Right cardiac atrium (tissue), 5 donors: ENCODE measurements around the gene RBBP8NL. TPM values are rescaled to one million over a fixed set of nuclear protein-coding genes. Genes with fewer than 3 reads are reported as not detected.
"Not testable (repeated sequence)": the region's sequence is repeated elsewhere in the genome, so short reads cannot be mapped to it uniquely, and the experiment has no call there.

Experiments used
- ATAC-seq, 2 donors: fragments of 200-7000 bp; cut with Tn5 transposase; one replicate each; pipeline versions ENCODE4 v1.8.0 to v1.9.1; 2020; ENCODE audit warnings: moderate library complexity in 2 of 2, mild to moderate bottlenecking in 1 of 2
- DNase-seq, 3 donors: peaks; one replicate each; pipeline ENCODE4 v3.0.0-alpha.2; 2020
- H3K27ac ChIP-seq: one replicate; pipeline ENCODE4 v1.5.1; 2013; ENCODE audit warnings: mild to moderate bottlenecking, low read length, control low read depth, moderate library complexity
- H3K27me3 ChIP-seq: one replicate; pipeline ENCODE4 v1.6.1; 2013; ENCODE audit not compliant: control insufficient read depth, insufficient read depth
- H3K4me1 ChIP-seq: one replicate; pipeline ENCODE4 v1.6.1; 2013; ENCODE audit warnings: low read length; ENCODE audit not compliant: control insufficient read depth, insufficient read depth
- H3K4me3 ChIP-seq: one replicate; pipeline ENCODE4 v1.5.1; 2013; ENCODE audit warnings: low read length, control low read depth
- H3K9me3 ChIP-seq: one replicate; pipeline ENCODE4 v1.6.1; 2013; ENCODE audit warnings: low read length; ENCODE audit not compliant: control insufficient read depth
- WGBS: extraction: QIAGEN DNeasy Blood & Tissue Kit; methylation state at CpG from one replicate; pipeline ENCODE4 v1.1.7; 2013; 5-methylcytosine and 5-hydroxymethylcytosine counted together
- intact Hi-C, 4 donors: fragments of 100-400 bp; cut with DNase I; formaldehyde crosslinking; loops; one replicate each; pipeline versions ENCODE4 v1.11.0 to v1.14.0; 2022 to 2023
- polyA plus RNA-seq: library from polyadenylated mRNA; stranded (reverse); fragments of 200-250 nt; gene quantifications from one replicate; pipeline ENCODE4 v1.2.3, GENCODE V29; 2013
- total RNA-seq, 4 donors: library from RNA; stranded (reverse); fragmentation: NEBNext Ultra II Directional; extraction: Animal tissue kit (Norgen Biotek cat#: 25700); gene quantifications; one replicate each; pipeline ENCODE4 v1.2.1, GENCODE V29; 2021
- donor health status: healthy with polysubstance abuse.
- donor health status: DM: no; HTN: yes; CAD: no.
- donor health status: DM: no; HTN: no; CAD: no.
- donor health status: DM: no; HTN: yes; CAD: no; lungs with severe emphysema.
- donor health status: DM: yes; HTN: yes; CAD: no.

RBBP8NL gene
- total and polyA plus RNA-seq, 5 donors: not detected

- intact Hi-C loops: loop anchor here in 1 of 4 donors (5.0 kb wide), 1 partner anchor 74 kb away; the partner anchor contains the start of gene ADRM1
- Histone ChIP-seq H3K27ac (peak overlapping the region; percentile 45), H3K27me3 (no peaks in the 10 kb centered on the region), H3K4me3 (no peak overlapping the region), H3K4me1 (no peaks in the 10 kb centered on the region), H3K9me3 (no peaks in the 10 kb centered on the region)
- DNase-seq (peak; percentile 55 to 85 (median 84)), ATAC-seq (peak; percentile 50 to 73)
- 40% methylated on average over 26 of the region's 26 CpGs for WGBS
Observed at GRCh38 chr20:62376112-62377063, 51.0 kb downstream of the RBBP8NL start.

GRCh38 chr20:62374331-62375152 is 52.8 kb downstream of the RBBP8NL start:
- Histone ChIP-seq H3K9me3 (no peaks in the 10 kb centered on the region), H3K27ac (no peak overlapping the region), H3K27me3 (no peaks in the 10 kb centered on the region), H3K4me3 (no peak overlapping the region), H3K4me1 (no peaks in the 10 kb centered on the region)
- intact Hi-C loops: loop anchor here in 1 of 4 donors (5.0 kb wide), 1 partner anchor 72 kb away; the partner anchor contains the start of gene ADRM1
- DNase-seq (no peak), ATAC-seq (no peak)
- 55% methylated on average over 24 of the region's 24 CpGs for WGBS

- ATAC-seq, H3K27me3 ChIP-seq, H3K4me3 ChIP-seq, intact Hi-C loops, H3K4me1 ChIP-seq, H3K27ac ChIP-seq, H3K9me3 ChIP-seq: not testable (repeated sequence)
- peak in 1 of 3 donors; percentile 33 for DNase-seq
- 88% methylated on average over 27 of the region's 40 CpGs for WGBS
Observed at GRCh38 chr20:62373631-62374179, 53.6 kb downstream of the RBBP8NL start.

- Histone ChIP-seq H3K4me1 (peaks cover 2% of the 10 kb centered on the region), H3K4me3 (no peak overlapping the region), H3K27ac (no peak overlapping the region), H3K9me3 (no peaks in the 10 kb centered on the region), H3K27me3 (no peaks in the 10 kb centered on the region)
- intact Hi-C loops: no loop called here
- ATAC-seq (no peak), DNase-seq (peak in 2 of 3 donors; percentile 39 to 45)
- 76% methylated on average over 29 of the region's 29 CpGs for WGBS
Observed at GRCh38 chr20:62372042-62372993, 55.0 kb downstream of the RBBP8NL start.

- intact Hi-C loops: no loop called here
- Histone ChIP-seq H3K27me3 (no peaks in the 10 kb centered on the region), H3K27ac (no peak overlapping the region), H3K4me1 (peaks cover 2% of the 10 kb centered on the region), H3K9me3 (no peaks in the 10 kb centered on the region), H3K4me3 (no peak overlapping the region)
- ATAC-seq (no peak), DNase-seq (peak in 1 of 3 donors; percentile 56)
- 95% methylated on average over 8 of the region's 8 CpGs for WGBS
Observed at GRCh38 chr20:62371588-62372041, 55.7 kb downstream of the RBBP8NL start.

GRCh38 chr20:62370807-62371587 is 56.3 kb downstream of the RBBP8NL start:
- WGBS: 69% methylated on average over 18 of the region's 18 CpGs

GRCh38 chr20:62370115-62370806 is 57.1 kb downstream of the RBBP8NL start:
- Histone ChIP-seq H3K27me3 (no peaks in the 10 kb centered on the region), H3K4me1 (peaks cover 2% of the 10 kb centered on the region), H3K9me3 (no peaks in the 10 kb centered on the region), H3K27ac (peak overlapping the region; percentile 6), H3K4me3 (no peak overlapping the region)
- peak in 2 of 3 donors; percentile 75 to 79 for DNase-seq
- WGBS: 55% methylated on average over 19 of the region's 19 CpGs
- ATAC-seq: no peak
- intact Hi-C loops: no loop called here

More at GRCh38 chr20:62370807-62371587, 56.3 kb downstream of the RBBP8NL start:
- intact Hi-C loops: no loop called here
- peak in 2 of 3 donors; percentile 60 to 67 for DNase-seq
- Histone ChIP-seq H3K4me1 (peaks cover 2% of the 10 kb centered on the region), H3K27me3 (no peaks in the 10 kb centered on the region), H3K4me3 (no peak overlapping the region), H3K9me3 (no peaks in the 10 kb centered on the region), H3K27ac (no peak overlapping the region)
- ATAC-seq: no peak

GRCh38 chr20:62369815-62370114 is 57.6 kb downstream of the RBBP8NL start:
- 65% methylated on average over 4 of the region's 4 CpGs for WGBS
- H3K27ac ChIP-seq: no peak overlapping the region
- intact Hi-C loops: no loop called here
- no peak for DNase-seq
- no peak overlapping the region for H3K4me3 ChIP-seq
- H3K27me3 ChIP-seq: no peaks in the 10 kb centered on the region
- H3K9me3 ChIP-seq: no peaks in the 10 kb centered on the region
- ATAC-seq: no peak
- H3K4me1 ChIP-seq: peaks cover 2% of the 10 kb centered on the region
